ENCODE data around the gene AP3S2. TPM values are rescaled to one million over a fixed set of nuclear protein-coding genes. Genes with fewer than 3 reads are reported as not detected.

Gene AP3S2
- total and polyA plus RNA-seq, 2 donors, result 12.2 to 30.3 TPM

DNA sequence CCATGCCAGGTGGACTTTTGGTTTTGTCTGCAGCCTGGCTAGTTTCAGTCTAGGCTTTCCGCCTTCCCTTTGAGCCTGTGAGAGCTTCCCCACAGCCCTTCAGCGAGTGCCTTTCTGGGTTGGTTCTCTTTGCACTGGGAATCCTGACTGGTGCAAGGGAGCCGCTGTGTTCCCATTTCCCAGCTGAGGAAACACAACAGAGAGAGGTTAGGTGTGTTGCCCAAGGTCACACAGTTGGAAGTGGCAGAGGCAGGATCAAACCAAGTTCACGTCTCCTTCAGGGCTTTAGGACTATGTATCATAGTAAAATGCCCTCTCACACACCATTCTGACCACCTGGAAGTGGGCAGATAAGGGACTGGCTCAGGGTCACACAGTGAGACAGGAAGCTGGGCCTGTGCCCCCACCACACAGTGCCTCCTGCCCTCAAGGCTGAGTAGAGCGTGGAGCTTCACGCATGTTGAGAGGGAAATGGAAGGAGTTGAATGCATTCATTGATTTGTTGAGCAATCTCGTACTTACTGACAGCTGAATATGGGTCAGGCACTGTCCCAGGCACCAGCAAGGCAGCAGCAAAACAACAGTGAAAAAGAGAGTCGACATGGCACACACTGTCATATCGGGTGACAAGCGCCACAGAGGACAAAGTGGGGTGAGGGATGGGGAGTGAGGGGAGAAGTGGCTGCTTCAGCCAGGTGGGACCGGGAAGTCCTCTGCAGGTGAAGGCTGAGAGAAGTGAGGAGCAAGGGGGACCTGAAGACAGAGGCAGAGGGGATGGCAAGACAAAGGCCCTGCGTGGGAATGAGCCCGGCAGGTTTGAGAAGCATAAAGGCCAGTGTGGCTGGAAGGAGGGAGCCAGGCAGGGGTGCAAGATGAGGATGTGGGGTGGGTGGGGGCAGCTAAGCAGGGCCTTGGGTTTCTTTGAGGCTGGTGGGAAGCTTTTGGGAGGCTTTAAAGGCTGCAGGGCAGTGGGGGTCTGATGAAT is 66.8 kb downstream of the AP3S2 start:
- no peak for DNase-seq (ENCODE audit: low read depth in 6 of 9, low spot score in 9 of 9)
- no peaks in the 10 kb centered on the region for H3K4me1 ChIP-seq (ENCODE audit: control insufficient read depth in 2 of 2, insufficient read depth in 2 of 2, low read length in 2 of 2)
- peaks cover 0 to 6% of the 10 kb centered on the region in 2 donors for H3K36me3 ChIP-seq (ENCODE audit: control insufficient read depth in 2 of 2, insufficient read depth in 2 of 2, low read length in 1 of 2)
- WGBS, result 96% methylated on average over 13 of the region's 13 CpGs
- no peak overlapping the region for H3K27ac ChIP-seq (ENCODE audit: low read depth in 1 of 2, low read length in 1 of 2)
- no peaks in the 10 kb centered on the region for H3K27me3 ChIP-seq (ENCODE audit: control insufficient read depth in 2 of 2, insufficient read depth in 1 of 2, low read length in 1 of 2)
- no peak overlapping the region for H3K4me3 ChIP-seq (ENCODE audit: low read length in 2 of 2)
- H3K9me3 ChIP-seq (ENCODE audit: control insufficient read depth in 2 of 2, insufficient read depth in 1 of 2, low read length in 1 of 2), result no peaks in the 10 kb centered on the region

DNA sequence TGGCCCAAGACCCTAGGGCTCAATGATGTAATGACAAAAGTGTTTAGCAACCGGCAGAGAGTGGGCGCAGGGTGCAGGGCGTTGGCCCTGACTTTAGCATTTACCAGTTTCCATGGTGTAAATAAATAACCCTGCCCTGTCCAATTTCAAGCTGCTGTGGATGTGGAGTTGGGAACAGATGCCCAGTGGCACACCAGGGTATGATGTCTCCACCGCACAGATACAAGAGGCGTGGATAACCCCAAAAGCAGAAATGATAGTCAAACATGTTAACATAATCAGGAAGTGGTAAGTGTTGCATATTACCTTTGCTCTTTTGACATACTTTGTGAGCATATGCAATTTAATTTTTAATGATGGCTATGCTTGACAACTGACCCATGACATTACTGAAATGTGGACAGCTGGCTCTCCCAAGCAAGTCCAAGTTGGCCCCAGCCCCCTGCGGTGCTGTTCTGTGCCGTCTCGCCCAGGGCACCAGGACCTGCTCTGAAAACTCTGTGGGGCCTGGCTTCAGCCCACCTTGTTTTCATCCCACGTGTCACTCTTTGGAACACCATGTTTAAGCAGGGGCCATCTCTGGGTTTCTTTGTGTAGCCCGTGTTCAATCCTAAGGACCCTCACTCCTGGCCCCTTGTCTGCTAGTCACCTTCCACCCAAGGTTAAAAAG is 68.4 kb downstream of the AP3S2 start:
- no peak for DNase-seq (ENCODE audit: low read depth in 6 of 9, low spot score in 9 of 9)
- no peaks in the 10 kb centered on the region for H3K9me3 ChIP-seq (ENCODE audit: control insufficient read depth in 2 of 2, insufficient read depth in 1 of 2, low read length in 1 of 2)
- no peaks in the 10 kb centered on the region for H3K36me3 ChIP-seq (ENCODE audit: control insufficient read depth in 2 of 2, insufficient read depth in 2 of 2, low read length in 1 of 2)
- H3K27me3 ChIP-seq (ENCODE audit: control insufficient read depth in 2 of 2, insufficient read depth in 1 of 2, low read length in 1 of 2), result peaks cover 2% of the 10 kb centered on the region in 2 donors
- no peak overlapping the region for H3K27ac ChIP-seq (ENCODE audit: low read depth in 1 of 2, low read length in 1 of 2)
- no peaks in the 10 kb centered on the region for H3K4me1 ChIP-seq (ENCODE audit: control insufficient read depth in 2 of 2, insufficient read depth in 2 of 2, low read length in 2 of 2)
- WGBS, result 87% methylated on average over 10 of the region's 10 CpGs
- no peak overlapping the region for H3K4me3 ChIP-seq (ENCODE audit: low read length in 2 of 2)

DNA sequence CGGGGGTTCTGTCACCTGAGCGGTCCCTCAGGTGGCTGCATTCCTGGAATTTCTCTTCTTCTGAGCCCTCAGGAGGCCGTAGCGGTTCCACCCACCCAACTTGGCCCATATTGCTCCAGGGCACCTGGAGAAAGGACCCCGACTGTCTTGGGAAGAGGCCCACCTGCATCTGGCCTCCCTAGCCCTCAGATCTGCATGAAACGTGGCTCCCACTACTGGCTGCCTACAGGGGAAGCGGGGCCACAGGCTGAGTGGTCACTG is 69.3 kb downstream of the AP3S2 start:
- no peak overlapping the region for H3K4me3 ChIP-seq (ENCODE audit: low read length in 2 of 2)
- H3K4me1 ChIP-seq (ENCODE audit: control insufficient read depth in 2 of 2, insufficient read depth in 2 of 2, low read length in 2 of 2), result no peaks in the 10 kb centered on the region
- H3K27ac ChIP-seq (ENCODE audit: low read depth in 1 of 2, low read length in 1 of 2), result no peak overlapping the region
- H3K27me3 ChIP-seq (ENCODE audit: control insufficient read depth in 2 of 2, insufficient read depth in 1 of 2, low read length in 1 of 2), result peaks cover 2% of the 10 kb centered on the region in 2 donors
- no peaks in the 10 kb centered on the region for H3K9me3 ChIP-seq (ENCODE audit: control insufficient read depth in 2 of 2, insufficient read depth in 1 of 2, low read length in 1 of 2)
- H3K36me3 ChIP-seq (ENCODE audit: control insufficient read depth in 2 of 2, insufficient read depth in 2 of 2, low read length in 1 of 2), result no peaks in the 10 kb centered on the region
- 93% methylated on average over 7 of the region's 7 CpGs for WGBS
- no peak for DNase-seq (ENCODE audit: low read depth in 6 of 9, low spot score in 9 of 9)

DNA sequence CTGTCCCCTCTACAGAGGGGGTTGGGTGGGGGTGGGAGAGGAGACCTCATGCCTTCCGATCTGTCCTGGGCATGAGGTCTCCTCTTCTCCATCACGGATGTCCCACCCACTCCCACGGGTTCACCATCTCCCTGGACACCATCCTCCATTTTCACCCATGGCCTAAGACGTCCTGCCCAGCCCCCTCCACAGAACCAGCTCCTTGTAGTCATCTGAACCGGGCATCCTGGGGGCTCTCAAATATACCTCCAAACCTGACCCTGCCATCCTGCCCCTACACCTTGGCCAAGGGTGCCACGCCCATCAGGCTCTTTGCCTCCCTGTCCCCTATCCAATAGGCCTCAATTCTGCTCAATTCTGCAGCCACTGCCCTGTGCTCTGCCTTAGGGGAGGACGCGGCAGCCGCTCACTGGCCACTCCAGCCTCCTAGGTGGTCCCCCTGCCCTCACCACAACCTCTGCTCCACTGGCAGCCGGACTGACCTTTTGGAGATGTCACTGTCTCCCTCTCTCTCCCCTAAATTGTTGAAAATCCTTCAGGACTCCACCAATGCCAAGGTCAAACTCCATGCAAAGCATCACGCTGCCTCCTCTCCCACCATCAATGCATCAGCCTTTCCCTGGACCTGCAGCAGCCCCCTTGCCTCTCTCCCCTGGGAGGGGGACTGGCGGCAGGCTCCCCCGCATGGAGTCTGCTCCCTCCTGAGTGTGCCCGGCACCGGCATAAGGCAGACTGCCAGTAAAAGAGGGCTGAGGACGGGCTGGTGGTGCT is 69.8 kb downstream of the AP3S2 start:
- Histone ChIP-seq H3K9me3 (ENCODE audit: control insufficient read depth in 2 of 2, insufficient read depth in 1 of 2, low read length in 1 of 2) (no peaks in the 10 kb centered on the region), H3K27ac (ENCODE audit: low read depth in 1 of 2, low read length in 1 of 2) (no peak overlapping the region), H3K36me3 (ENCODE audit: control insufficient read depth in 2 of 2, insufficient read depth in 2 of 2, low read length in 1 of 2) (no peaks in the 10 kb centered on the region), H3K4me1 (ENCODE audit: control insufficient read depth in 2 of 2, insufficient read depth in 2 of 2, low read length in 2 of 2) (no peaks in the 10 kb centered on the region), H3K27me3 (ENCODE audit: control insufficient read depth in 2 of 2, insufficient read depth in 1 of 2, low read length in 1 of 2) (peaks cover 2% of the 10 kb centered on the region in 2 donors), H3K4me3 (ENCODE audit: low read length in 2 of 2) (no peak overlapping the region)
- WGBS, result 98% methylated on average over 16 of the region's 16 CpGs
- DNase-seq (ENCODE audit: low read depth in 6 of 9, low spot score in 9 of 9), result no peak

DNA sequence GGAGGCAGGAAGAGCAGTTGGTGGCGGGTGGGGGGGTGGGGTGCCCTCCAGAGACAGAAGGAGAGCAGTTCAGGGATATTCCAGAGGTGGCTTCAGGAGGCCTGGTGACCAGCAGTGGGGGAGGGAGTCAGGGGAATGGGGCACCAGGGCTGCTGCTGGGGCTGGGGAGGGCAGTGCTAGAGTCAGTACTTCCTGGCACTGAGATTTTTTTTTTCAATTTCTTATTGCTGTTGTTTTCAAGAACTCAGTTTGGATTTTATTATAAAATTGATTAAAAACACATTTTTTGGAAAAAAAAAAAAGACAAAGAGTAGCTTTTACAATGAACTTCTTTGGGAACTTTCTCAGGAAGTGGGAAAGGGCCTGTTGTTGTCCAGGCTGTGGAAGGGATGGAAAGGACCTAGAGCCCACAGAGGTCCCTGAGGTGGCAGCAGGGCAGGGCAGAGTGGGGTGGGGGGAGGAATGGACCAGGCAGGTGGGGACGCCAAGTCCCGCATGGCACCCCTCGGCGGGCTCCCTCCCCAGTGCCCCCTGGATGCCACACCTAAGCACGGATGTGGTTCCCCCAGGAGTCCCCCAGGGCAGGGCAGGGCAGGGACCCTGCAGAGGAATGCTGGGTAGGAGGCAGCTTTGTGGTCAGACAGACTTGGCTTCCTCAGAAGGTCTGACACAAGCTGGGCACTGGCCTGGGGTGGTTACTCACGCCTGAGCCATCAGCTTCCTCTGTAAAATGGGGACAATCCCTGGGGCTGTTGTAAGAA is 70.7 kb downstream of the AP3S2 start:
- Histone ChIP-seq H3K4me3 (ENCODE audit: low read length in 2 of 2) (no peak overlapping the region), H3K27me3 (ENCODE audit: control insufficient read depth in 2 of 2, insufficient read depth in 1 of 2, low read length in 1 of 2) (peaks cover 2% of the 10 kb centered on the region in 2 donors), H3K4me1 (ENCODE audit: control insufficient read depth in 2 of 2, insufficient read depth in 2 of 2, low read length in 2 of 2) (no peaks in the 10 kb centered on the region), H3K9me3 (ENCODE audit: control insufficient read depth in 2 of 2, insufficient read depth in 1 of 2, low read length in 1 of 2) (no peaks in the 10 kb centered on the region), H3K27ac (ENCODE audit: low read depth in 1 of 2, low read length in 1 of 2) (no peak overlapping the region), H3K36me3 (ENCODE audit: control insufficient read depth in 2 of 2, insufficient read depth in 2 of 2, low read length in 1 of 2) (no peaks in the 10 kb centered on the region)
- 70% methylated on average over 7 of the region's 7 CpGs for WGBS
- no peak for DNase-seq (ENCODE audit: low read depth in 6 of 9, low spot score in 9 of 9)

DNA sequence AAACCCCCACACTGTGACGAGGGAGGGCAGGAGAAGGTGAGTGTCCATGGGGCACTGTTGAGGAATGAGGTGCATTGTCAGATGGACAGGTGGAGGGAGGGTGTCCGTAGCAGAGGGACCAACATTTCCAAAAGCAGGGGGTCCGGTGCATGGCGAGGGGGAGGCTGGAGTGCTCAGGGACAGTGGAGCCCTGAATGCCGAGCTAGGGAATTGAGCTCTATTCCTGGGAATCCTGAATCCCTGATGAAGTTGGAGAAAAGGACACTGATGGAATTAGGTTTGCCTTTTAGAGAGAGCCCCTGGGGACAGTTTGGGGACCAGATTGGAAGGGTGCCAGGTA is 71.2 kb downstream of the AP3S2 start:
- no peaks in the 10 kb centered on the region for H3K36me3 ChIP-seq (ENCODE audit: control insufficient read depth in 2 of 2, insufficient read depth in 2 of 2, low read length in 1 of 2)
- H3K4me3 ChIP-seq (ENCODE audit: low read length in 2 of 2), result no peak overlapping the region
- H3K9me3 ChIP-seq (ENCODE audit: control insufficient read depth in 2 of 2, insufficient read depth in 1 of 2, low read length in 1 of 2), result no peaks in the 10 kb centered on the region
- H3K4me1 ChIP-seq (ENCODE audit: control insufficient read depth in 2 of 2, insufficient read depth in 2 of 2, low read length in 2 of 2), result no peaks in the 10 kb centered on the region
- 98% methylated on average over 5 of the region's 5 CpGs for WGBS
- no peak overlapping the region for H3K27ac ChIP-seq (ENCODE audit: low read depth in 1 of 2, low read length in 1 of 2)
- H3K27me3 ChIP-seq (ENCODE audit: control insufficient read depth in 2 of 2, insufficient read depth in 1 of 2, low read length in 1 of 2), result peaks cover 2 to 5% of the 10 kb centered on the region in 2 donors
- DNase-seq (ENCODE audit: low read depth in 6 of 9, low spot score in 9 of 9), result no peak

DNA sequence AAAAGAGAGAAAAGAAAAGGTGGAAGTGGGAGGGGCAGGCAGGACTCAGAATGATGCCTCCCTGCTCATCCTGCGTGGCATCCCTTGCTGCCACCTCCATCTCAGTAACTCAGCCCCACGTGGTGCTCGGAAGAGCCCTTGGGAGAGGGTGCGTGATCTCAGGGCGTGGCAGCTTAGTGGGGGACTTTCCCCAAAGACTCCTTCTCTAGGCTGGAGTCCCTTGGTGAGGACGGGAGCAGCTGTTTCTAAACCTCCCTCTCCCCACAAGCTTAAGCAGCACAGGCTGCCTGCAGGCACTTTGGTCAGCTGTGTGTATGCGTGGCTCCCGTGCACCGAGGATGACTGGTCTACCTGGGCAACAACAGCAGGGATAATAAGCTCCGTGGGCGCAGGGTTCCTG is 71.8 kb downstream of the AP3S2 start:
- H3K9me3 ChIP-seq (ENCODE audit: control insufficient read depth in 2 of 2, insufficient read depth in 1 of 2, low read length in 1 of 2), result no peaks in the 10 kb centered on the region
- no peak overlapping the region for H3K27ac ChIP-seq (ENCODE audit: low read depth in 1 of 2, low read length in 1 of 2)
- H3K36me3 ChIP-seq (ENCODE audit: control insufficient read depth in 2 of 2, insufficient read depth in 2 of 2, low read length in 1 of 2), result no peaks in the 10 kb centered on the region
- no peaks in the 10 kb centered on the region for H3K4me1 ChIP-seq (ENCODE audit: control insufficient read depth in 2 of 2, insufficient read depth in 2 of 2, low read length in 2 of 2)
- H3K27me3 ChIP-seq (ENCODE audit: control insufficient read depth in 2 of 2, insufficient read depth in 1 of 2, low read length in 1 of 2), result peaks cover 2 to 7% of the 10 kb centered on the region in 2 donors
- no peak for DNase-seq (ENCODE audit: low read depth in 6 of 9, low spot score in 9 of 9)
- 79% methylated on average over 11 of the region's 11 CpGs for WGBS
- no peak overlapping the region for H3K4me3 ChIP-seq (ENCODE audit: low read length in 2 of 2)

DNA sequence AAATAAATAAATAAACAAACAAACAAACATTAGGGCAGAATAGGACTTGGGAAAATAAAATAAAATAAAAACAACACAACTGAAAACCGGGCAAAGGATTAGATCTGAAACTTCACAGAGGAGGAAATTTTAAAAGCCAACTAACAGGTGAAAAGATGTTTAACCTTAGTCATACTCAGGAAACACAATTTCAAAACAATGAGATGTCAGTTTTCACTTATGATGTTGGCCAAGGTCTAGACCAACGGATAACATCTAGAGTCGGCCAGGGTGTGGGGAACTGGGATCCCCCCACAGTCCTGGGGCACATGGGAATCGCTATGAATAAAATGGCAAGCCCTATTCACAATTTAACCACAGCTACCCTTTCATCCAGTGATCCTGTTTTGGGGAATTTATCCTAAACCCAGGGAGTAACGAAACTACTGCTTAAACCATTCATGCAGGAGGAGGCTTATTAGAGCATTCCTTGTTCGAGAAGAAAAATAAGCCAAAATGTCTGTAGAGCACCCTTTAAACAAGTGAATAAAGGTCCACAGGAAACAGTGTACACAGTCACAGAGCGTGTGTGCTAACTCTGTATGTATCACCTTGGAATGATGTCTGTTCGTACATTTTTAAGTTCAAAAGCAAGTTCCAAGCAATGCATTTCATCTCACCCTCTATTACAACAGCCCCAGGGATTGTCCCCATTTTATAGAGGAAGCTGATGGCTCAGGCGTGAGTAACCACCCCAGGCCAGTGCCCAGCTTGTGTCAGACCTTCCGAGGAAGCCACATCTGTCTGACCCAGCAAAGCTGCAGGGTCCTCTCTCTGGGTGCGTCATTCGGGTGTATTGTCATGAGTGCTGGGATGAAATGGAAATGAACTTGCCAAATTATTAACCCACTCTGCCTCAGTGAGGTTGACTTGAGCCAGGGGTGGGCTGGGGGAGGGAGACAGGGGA is 72.9 kb downstream of the AP3S2 start:
- Histone ChIP-seq H3K4me1 (ENCODE audit: control insufficient read depth in 2 of 2, insufficient read depth in 2 of 2, low read length in 2 of 2) (no peaks in the 10 kb centered on the region), H3K36me3 (ENCODE audit: control insufficient read depth in 2 of 2, insufficient read depth in 2 of 2, low read length in 1 of 2) (no peaks in the 10 kb centered on the region), H3K9me3 (ENCODE audit: control insufficient read depth in 2 of 2, insufficient read depth in 1 of 2, low read length in 1 of 2) (peaks cover 0 to under 1% of the 10 kb centered on the region in 2 donors), H3K27me3 (ENCODE audit: control insufficient read depth in 2 of 2, insufficient read depth in 1 of 2, low read length in 1 of 2) (peaks cover 10 to 18% of the 10 kb centered on the region in 2 donors), H3K4me3 (ENCODE audit: low read length in 2 of 2) (no peak overlapping the region), H3K27ac (ENCODE audit: low read depth in 1 of 2, low read length in 1 of 2) (no peak overlapping the region)
- 64% methylated on average over 12 of the region's 12 CpGs for WGBS
- DNase-seq (ENCODE audit: low read depth in 6 of 9, low spot score in 9 of 9), result no peak

Measured in thymus (tissue), 11 donors.